ENCODE results near the gene XPC. TPM values are rescaled to one million over a fixed set of nuclear protein-coding genes. Genes with fewer than 3 reads are reported as not detected.

XPC gene
- total RNA-seq, 2 experiments from 2014 or later, result 28.9 to 30.1 TPM

DNA sequence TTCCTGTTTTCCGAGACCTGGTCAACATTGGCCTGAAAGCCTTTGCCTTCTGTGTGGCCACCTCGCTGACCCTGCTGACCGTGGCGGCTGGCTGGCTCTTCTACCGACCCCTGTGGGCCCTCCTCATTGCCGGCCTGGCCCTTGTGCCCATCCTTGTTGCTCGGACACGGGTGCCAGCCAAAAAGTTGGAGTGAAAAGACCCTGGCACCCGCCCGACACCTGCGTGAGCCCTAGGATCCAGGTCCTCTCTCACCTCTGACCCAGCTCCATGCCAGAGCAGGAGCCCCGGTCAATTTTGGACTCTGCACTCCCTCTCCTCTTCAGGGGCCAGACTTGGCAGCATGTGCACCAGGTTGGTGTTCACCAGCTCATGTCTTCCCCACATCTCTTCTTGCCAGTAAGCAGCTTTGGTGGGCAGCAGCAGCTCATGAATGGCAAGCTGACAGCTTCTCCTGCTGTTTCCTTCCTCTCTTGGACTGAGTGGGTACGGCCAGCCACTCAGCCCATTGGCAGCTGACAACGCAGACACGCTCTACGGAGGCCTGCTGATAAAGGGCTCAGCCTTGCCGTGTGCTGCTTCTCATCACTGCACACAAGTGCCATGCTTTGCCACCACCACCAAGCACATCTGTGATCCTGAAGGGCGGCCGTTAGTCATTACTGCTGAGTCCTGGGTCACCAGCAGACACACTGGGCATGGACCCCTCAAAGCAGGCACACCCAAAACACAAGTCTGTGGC lies 36.6 kb downstream of the XPC start:
- CTCF ChIA-PET, result interaction anchor here (4.0 kb wide), 1 partner anchor 17 kb away, joined by 17 read pairs; the partner anchor contains the start of genes CHCHD4 and TMEM43

DNA sequence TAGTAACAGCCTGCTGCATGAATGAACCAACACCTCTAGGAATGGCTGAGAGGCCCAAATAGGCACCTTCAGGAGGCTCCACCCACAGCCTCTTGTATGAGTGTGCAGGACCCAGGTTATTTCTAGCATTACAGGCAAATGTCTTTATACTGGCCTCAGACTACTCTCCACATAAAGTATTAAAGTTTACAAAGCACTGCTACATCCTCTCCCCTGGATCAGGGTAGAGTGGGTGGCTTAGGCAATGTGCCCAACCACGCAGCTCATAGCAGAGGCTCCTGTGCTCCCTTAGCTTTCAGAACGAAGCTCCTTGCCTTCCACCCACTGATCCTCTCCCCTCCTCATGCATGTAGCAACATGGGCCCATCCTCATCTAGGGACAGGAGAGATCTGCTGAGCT lies 37.3 kb downstream of the XPC start:
- CTCF ChIA-PET, result no interaction called here
- POLR2A ChIA-PET, result interaction anchor here (0.6 to 1.1 kb wide), 3 partner anchors 16 to 37 kb away, joined by 3 to 4 read pairs (median 3); partner anchors contain the start of genes CHCHD4, LSM3 and XPC

More for the DNA sequence above, 36.6 kb downstream of the XPC start:
- POLR2A ChIA-PET, result interaction anchor here (0.6 to 1.1 kb wide), 2 partner anchors 17 to 37 kb away, joined by 3 to 4 read pairs; partner anchors contain the start of genes CHCHD4, LSM3 and XPC

DNA sequence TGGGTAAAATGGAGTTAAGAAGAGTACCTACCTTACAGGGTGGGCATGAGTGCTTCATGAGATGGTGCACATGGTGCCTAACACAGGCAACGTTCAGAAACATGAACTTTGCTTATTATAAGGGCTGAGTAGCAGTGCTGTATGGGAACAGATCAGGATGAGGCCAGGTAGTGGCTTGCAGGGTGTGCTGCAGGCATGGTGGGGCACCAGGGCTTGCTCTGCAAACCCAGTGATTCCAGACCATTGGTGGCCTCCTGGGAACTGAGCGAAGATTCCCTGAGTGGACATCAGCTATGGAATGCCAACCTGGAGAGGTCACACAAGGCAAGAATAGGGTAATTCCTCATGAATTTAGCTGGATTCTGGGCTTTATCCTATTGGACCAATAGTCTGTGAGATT lies 37.7 kb downstream of the XPC start:
- ChIA-PET CTCF (no interaction called here), POLR2A (interaction anchor here (1.0 to 1.1 kb wide), 2 partner anchors 15 to 38 kb away, joined by 3 to 4 read pairs; partner anchors contain the start of genes LSM3 and XPC)

DNA sequence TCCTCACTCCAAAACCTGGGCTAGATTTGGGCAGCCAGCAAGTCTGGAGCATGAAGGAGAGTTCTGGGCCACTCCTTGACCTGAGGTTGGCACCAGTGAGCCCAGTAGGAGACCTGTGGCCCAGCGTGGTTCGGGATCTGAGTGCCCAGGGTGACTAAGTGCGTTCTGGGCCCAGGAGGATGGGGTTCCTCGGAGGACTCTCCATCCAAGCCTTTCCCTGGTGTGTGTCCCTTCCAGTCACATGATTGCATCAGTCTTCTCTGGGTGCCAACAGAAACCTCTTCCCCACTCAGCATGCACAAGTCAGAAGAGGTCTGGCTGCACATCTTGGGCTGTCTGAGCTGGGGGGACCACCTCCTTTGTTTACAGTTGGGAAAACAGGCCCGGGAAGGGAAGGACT lies 38.6 kb downstream of the XPC start:
- CTCF ChIA-PET, result no interaction called here
- POLR2A ChIA-PET, result no interaction called here

DNA sequence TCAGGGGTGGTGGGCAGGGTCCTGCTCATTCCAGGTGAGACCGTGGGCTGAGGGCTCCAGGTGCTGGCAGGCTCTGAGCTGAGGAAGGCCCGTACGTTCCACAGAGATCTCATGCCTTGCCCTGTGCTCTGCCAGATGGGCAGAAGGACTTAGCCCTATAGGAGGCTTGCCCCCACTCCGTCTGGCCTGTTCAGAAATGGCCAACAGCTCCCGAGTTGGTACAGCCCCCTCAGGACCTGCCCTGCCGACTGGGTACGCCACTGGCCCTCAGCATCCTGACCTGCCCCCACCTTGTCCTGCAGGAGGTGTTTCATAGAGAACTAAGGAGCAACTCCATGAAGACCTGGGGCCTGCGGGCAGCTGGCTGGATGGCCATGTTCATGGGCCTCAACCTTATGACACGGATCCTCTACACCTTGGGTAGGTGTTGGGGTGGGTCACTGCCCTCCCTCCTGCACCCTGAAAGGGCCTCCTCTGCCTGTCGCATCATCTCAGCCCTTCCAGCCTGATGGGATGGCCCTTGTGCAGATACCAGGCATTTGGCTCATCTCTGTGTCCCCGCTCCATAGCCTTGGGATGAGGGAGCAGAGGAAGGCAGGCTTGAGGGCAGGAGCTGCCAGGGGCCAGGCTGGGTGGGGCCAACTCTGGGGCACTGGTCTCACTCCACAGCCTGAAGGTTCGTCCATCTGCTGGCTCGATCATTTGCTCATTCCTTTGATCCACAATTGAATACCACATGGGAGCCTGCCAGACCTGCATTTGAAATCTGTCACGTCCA lies 39.3 kb downstream of the XPC start:
- ChIA-PET CTCF (no interaction called here), POLR2A (no interaction called here)

DNA sequence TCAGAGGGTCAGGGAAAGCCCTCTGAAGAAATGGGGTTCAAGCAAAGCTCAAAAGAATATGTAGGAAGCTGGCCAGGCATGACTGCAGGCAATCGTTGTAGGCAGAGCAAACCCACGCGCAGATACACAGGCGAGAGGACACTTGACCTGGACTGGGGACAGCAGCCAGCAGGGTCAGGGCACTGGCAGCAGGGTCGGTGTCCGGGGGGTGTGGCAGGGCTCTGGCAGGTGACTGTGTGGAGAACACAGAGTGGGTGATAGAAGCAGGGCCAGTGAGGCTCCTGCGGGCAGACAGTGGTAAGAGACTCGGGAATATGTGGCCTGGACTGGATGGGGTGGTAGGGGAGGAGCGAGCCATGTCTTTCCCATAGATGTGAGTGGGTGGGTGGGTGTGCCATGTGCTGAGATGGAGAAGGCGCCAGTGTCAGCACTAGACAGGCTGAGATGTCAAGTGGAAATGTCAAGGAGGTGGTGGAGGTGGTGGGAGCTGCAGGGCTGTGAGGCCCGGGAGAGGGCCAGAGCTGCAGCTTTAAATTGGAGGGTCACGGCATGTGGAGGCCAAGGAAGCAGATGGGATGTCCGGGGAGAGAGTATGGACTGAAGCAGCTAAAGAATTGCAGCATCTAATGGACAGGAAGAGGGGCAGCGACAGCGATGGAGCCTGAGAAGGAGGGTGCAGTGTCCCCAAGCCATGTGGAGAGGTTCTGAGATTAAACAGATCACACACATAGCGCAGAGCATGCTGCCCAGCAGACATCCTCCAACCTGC lies 40.1 kb downstream of the XPC start:
- ChIA-PET CTCF (no interaction called here), POLR2A (no interaction called here)

DNA sequence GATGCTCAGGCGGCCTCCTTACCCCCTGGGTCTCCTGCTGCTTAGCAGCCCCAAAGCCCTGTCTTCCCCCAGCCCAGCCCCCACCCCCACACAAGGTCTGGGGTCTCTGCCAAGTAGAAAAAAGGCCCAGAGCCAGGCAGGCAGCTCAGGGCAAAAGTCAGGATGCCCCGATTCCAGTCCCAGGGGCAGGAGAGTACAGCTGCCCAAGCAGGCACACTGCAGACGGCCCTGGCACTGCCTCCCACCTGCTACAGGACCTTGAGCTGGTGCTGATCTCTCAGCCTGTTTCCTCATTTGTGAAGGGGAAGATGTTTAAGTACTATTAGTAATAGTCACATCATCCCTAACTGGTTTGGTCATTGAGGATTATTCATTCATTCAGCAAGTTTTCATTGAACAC lies 41.0 kb downstream of the XPC start:
- ChIA-PET POLR2A (no interaction called here), CTCF (no interaction called here)

DNA sequence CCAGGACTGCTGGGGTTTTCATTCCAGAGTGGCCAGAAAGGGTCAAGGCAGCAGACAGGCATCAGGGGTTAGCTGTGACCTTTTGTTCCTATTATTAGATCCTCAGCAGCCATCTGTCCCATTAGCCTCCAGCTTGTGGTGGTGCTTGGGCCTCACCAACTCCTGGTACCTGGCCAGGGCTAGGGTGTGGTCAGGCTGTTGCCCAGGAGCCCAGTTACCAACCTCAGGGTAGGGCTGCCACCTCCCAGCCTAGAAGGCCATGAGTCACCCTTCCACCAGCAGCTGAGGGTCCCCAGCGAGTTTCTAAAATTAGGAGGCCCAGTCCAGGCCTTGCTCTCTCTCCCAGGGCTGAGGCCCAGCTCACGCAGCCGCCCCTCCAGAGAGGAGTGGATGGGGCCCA lies 41.4 kb downstream of the XPC start:
- CTCF ChIA-PET, result no interaction called here

DNA sequence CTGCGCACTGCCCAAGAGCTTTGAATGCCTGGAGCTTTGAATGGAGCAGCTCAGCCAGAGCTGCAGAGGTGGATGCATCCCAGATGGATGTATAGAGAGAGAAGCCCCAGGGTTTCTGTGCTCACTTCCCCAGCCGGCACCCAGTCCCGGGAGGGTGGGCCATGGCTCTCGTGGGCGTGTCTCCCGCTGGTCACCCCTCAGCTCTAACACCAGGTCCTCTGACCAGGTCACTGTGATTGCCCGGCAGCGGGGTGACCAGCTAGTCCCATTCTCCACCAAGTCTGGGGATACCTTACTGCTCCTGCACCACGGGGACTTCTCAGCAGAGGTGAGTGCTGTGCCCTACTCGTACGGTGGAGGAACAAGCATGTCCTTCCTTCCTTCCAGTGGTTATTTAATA lies 42.8 kb downstream of the XPC start:
- CTCF ChIA-PET, result no interaction called here
- POLR2A ChIA-PET, result no interaction called here

More for the DNA sequence above, 41.4 kb downstream of the XPC start:
- POLR2A ChIA-PET, result no interaction called here

DNA sequence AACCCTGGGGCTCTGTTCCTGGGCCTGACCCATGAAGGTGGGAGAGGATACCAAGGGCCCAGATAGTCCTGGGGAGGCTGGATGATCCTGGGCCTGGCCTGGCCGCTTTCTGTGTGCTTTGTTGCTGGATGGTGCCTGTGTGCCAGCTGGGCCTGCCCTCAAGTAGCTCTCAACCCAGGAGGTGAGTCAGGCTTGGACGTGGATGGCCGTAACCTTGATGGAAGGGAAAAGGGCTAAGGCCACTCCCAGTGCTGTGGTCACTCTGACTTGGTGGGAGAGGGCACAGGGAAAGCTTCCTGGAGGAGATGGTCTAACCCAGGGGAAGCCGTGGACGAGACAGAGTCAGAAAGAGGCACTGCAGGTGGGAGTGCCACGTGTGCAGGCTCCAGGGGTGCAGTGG lies 44.1 kb downstream of the XPC start:
- POLR2A ChIA-PET, result no interaction called here
- CTCF ChIA-PET, result no interaction called here

DNA sequence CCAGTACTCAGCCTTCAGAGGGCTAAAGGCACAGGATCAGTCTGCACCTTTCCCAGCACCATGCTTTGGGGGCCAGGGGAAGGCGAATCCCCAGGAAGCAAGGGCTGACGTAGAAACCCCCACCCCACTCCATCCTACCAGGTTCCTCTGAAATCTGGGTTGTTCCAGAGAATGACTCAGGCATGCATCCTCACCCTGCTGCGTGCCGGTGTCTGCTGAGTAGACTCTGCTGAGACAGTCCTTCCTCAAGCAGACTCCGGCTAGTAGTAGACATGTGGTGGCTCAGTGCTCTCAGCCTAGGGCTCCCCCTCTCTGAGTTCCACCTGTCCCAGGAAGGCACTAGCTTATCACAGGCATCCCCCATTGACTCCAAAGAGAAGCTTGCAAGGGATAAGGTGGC lies 44.5 kb downstream of the XPC start:
- ChIA-PET CTCF (no interaction called here), POLR2A (no interaction called here)

DNA sequence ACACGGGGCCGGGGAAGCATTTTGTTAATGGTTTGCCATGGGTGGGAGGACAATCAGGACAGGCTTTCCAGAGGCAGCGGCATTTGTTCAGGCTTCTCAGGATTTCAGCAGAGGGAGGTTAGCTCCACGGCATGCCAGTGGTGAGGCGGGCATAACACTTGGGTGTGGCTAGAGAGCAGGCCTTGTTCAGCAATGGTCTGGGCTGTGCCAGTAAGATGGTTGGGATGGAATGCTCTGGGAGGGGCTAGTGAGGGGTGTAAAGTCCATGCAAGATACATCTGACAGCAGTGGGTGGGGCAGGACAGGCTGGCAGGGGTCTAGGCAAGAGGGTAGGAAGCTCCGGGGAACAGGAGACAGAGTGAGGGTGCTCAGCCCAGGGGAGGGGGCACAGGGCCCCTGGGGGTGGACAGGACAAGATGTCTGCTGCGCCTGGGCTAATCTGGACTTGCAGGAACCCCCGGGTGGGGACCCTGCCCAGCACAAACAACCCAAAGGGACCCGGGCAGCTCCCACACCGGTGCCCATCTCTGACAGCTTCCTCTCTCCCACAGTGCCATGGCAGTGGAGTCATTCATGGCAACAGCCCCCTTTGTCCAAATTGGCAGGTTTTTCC lies 45.1 kb downstream of the XPC start:
- POLR2A ChIA-PET, result no interaction called here

GRCh38 chr3:14132689-14133088 lies 45.7 kb downstream of the XPC start:
- POLR2A ChIA-PET, result no interaction called here
- CTCF ChIA-PET, result no interaction called here

More for the DNA sequence above, 45.1 kb downstream of the XPC start:
- CTCF ChIA-PET, result no interaction called here

DNA sequence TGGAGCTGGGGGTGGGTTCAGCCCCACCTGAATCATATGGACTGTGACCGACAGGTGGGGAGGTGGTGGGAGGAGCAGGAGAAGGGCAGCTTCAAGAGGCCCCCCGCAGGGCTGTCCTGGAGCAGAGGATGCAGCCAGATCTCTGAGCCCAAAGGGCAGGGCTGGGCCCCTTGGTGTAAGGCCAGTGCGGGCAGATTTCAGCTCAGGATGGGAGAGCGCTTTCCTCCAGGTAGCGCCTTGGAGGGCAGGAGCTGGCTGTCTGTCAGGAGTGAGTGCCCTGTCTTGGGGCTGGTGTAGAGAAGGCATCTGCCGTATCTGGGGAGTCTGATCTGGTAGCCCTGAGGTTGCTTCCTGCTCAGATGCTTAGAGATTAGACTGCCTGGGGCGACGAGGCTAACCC lies 46.3 kb downstream of the XPC start:
- ChIA-PET POLR2A (no interaction called here), CTCF (no interaction called here)

DNA sequence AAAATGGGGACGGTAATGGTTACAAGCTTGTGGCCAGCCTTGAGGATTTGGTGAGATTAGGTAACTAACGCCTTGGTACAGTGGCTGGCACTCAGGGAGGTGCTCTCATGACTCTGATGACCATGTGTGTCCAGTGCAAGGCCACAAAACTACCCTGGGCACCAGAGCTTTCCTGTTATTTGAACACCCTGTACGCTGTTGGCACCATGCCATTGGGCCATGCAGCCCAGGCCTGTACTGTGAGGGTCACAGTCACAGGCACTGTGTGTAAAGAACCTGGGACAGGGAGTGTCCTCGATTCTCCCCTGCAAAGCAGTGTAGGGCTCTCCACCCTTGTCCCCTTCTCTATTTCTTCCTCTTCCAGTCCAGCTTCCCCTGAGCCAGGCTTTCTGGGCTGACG lies 47.3 kb downstream of the XPC start:
- ChIA-PET POLR2A (no interaction called here), CTCF (no interaction called here)

DNA sequence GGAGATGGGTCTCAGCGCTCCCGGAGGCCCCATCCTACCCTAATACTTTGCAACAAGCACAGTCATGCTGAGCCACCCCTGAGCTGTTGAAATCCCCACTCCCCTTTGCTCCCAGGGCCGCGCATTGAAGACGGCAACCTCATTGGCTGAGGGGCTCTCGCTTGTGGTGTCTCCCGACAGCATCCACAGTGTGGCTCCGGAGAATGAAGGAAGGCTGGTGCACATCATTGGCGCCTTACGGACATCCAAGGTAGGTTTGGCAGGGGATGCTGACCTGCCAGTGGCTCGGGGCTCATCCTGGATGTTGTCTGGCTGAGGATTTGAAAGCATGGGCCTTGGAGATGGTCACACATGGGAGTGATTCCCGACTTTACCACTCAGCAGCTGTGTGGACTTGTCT lies 47.7 kb downstream of the XPC start:
- ChIA-PET POLR2A (no interaction called here), CTCF (no interaction called here)

DNA sequence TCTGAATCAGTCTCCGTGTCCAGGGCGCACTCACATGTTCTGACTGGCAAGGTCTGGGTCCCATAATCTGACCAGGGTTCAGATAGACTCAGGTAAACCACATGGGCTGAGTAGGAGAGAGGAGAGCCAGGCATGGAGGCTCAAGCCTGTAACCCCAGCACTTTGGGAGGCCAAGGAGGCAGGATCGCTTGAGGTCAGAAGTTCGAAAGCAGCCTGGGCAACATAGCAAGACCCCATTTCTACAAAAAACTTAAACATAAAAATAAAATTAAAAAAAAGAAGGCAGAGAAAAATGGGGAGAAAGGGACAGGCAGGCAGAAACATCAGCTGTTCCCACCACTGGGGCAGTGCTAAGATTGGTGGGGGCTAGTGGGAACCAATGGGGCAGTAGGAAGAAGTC lies 48.2 kb downstream of the XPC start:
- ChIA-PET CTCF (no interaction called here), POLR2A (no interaction called here)

- POLR2A ChIA-PET, result no interaction called here
Measured at GRCh38 chr3:14129296-14129695, 49.1 kb downstream of the XPC start.

GRCh38 chr3:14128724-14129123 lies 49.7 kb downstream of the XPC start:
- POLR2A ChIA-PET, result no interaction called here
- CTCF ChIA-PET, result no interaction called here

More at GRCh38 chr3:14129296-14129695, 49.1 kb downstream of the XPC start:
- CTCF ChIA-PET, result no interaction called here

DNA sequence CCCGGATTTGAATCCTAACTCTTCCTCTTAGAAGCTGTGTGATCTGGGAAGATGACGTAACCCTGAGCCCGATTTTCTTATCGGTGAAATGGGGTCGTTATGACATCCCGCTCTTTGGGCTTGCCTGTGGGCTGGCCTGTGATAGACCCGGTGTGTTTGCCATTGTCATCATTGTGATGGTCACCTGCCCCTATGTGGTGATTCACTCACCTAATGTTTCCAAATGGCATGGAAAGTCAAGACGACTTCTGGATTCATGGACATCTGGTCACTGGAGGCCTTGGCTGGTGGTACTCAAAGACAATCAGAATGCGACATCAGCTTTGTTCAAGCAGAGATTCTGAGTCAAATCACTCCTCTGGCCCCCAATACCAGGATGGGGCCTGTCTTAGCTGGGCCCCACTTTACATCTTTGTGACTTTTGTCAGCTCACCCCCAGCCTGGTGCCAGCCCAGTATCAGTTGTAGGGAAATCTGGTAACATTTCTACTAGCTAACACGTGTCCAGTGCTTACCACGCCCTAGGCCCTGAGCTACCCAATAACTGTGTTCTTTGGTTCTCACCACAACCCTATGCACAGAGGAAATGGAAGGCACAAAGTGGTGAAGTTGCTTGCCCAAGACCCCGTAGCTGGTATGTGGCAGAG lies 50.8 kb downstream of the XPC start:
- ChIA-PET POLR2A (no interaction called here), CTCF (no interaction called here)
